Activated CD4-positive, alpha-beta memory T cell treated with anti-CD3 and anti-CD28 coated beads for 36 hours (primary cell): ENCODE measurements around the gene WNT3. TPM values are rescaled to one million over a fixed set of nuclear protein-coding genes. Genes with fewer than 3 reads are reported as not detected.

Source experiments
- CTCF ChIA-PET: fragments of 350-600 bp; sonication (Branson Sonifier 250); formaldehyde crosslinking; loops from one replicate; lab custom pipeline; 2021; ENCODE audit warnings: antibody characterized with exemption, inconsistent platforms; lab: Charles Lee
- POLR2A ChIA-PET: fragments of 350-600 bp; sonication (Branson Sonifier 250); formaldehyde crosslinking; loops from one replicate; lab custom pipeline; 2021; ENCODE audit warnings: antibody characterized with exemption; lab: Charles Lee
- DNase-seq: peaks from one replicate; pipeline ENCODE4 v3.0.0-alpha.2; 2020
- H3K27ac Mint-ChIP-seq: one replicate; pipeline ENCODE4 v1.8.0; 2021; ENCODE audit warnings: mixed read lengths
- H3K27me3 Mint-ChIP-seq: one replicate; pipeline ENCODE4 v1.8.0; 2021; ENCODE audit warnings: mixed read lengths
- H3K36me3 Mint-ChIP-seq: one replicate; pipeline ENCODE4 v1.8.0; 2021; ENCODE audit warnings: mixed read lengths
- H3K4me1 Mint-ChIP-seq: one replicate; pipeline ENCODE4 v1.8.0; 2021; ENCODE audit warnings: low read depth, mixed read lengths
- H3K4me3 Mint-ChIP-seq: one replicate; pipeline ENCODE4 v1.8.0; 2021; ENCODE audit warnings: mild to moderate bottlenecking, mixed read lengths
- H3K9me3 Mint-ChIP-seq: one replicate; pipeline ENCODE4 v1.8.0; 2021; ENCODE audit warnings: mixed read lengths
- intact Hi-C: fragments of 100-400 bp; cut with micrococcal nuclease; formaldehyde crosslinking; loops from one replicate; pipeline ENCODE4 v1.15.1; 2023
- total RNA-seq, 2 experiments: library from RNA; stranded (reverse); gene quantifications; one replicate each; pipeline ENCODE4 v1.2.3, GENCODE V29; 2021

Gene WNT3
- total RNA-seq, 2 experiments from 2014 or later, result 0.12 to 0.19 TPM

GRCh38 chr17:46791531-46791930, 27.0 kb downstream of the WNT3 start:
- intact Hi-C loops, result no loop called here
- POLR2A ChIA-PET, result no interaction called here
- H3K4me1 Mint-ChIP-seq, result no peaks in the 10 kb centered on the region
- no peak overlapping the region for H3K4me3 Mint-ChIP-seq
- H3K36me3 Mint-ChIP-seq, result no peaks in the 10 kb centered on the region
- no peak for DNase-seq
- H3K27ac Mint-ChIP-seq, result no peak overlapping the region
- peaks cover 20% of the 10 kb centered on the region for H3K27me3 Mint-ChIP-seq
- peaks cover 4% of the 10 kb centered on the region for H3K9me3 Mint-ChIP-seq
- CTCF ChIA-PET, result no interaction called here

- H3K36me3 Mint-ChIP-seq, result no peaks in the 10 kb centered on the region
- intact Hi-C loops, result no loop called here
- H3K4me1 Mint-ChIP-seq, result no peaks in the 10 kb centered on the region
- POLR2A ChIA-PET, result no interaction called here
- DNase-seq, result no peak
- H3K27ac Mint-ChIP-seq, result no peak overlapping the region
- no peak overlapping the region for H3K4me3 Mint-ChIP-seq
- peaks cover 4% of the 10 kb centered on the region for H3K9me3 Mint-ChIP-seq
- H3K27me3 Mint-ChIP-seq, result peaks cover 13% of the 10 kb centered on the region
- CTCF ChIA-PET, result no interaction called here
Measured at GRCh38 chr17:46790216-46790615, 28.3 kb downstream of the WNT3 start.

DNA sequence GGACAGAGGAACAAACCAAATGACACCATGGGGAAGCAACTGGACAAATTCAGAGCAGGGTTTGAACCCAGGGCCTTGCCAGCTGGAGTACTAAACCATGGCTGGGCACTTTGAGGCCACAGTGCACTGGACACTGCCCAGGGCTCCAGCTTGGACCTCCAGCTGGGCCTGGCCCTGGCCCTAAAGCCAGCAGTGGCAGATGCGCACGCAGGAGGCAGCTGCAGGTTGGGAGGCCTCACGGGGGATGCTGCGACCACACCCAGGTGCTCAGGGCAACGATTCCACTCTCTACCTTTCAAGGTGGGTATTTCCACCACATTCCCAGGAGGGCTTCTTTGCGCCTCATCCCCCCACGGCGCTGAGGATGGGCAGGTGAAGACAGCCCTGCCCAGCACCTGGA, 28.9 kb downstream of the WNT3 start:
- Mint-ChIP-seq H3K4me3 (no peak overlapping the region), H3K27me3 (peaks cover 13% of the 10 kb centered on the region), H3K4me1 (no peaks in the 10 kb centered on the region), H3K36me3 (no peaks in the 10 kb centered on the region), H3K27ac (no peak overlapping the region), H3K9me3 (peaks cover 4% of the 10 kb centered on the region)
- ChIA-PET POLR2A (no interaction called here), CTCF (interaction anchor here (1.3 to 1.4 kb wide), 2 partner anchors 46 to 52 kb away, joined by 5 to 6 read pairs; no protein-coding TSS in a partner anchor)
- intact Hi-C loops, result no loop called here
- DNase-seq, result no peak

GRCh38 chr17:46788796-46789195, 29.7 kb downstream of the WNT3 start:
- ChIA-PET CTCF (interaction anchor here (1.3 to 1.4 kb wide), 2 partner anchors 47 to 53 kb away, joined by 5 to 6 read pairs; no protein-coding TSS in a partner anchor), POLR2A (no interaction called here)
- H3K4me3 Mint-ChIP-seq, result no peak overlapping the region
- no peaks in the 10 kb centered on the region for H3K4me1 Mint-ChIP-seq
- no peaks in the 10 kb centered on the region for H3K36me3 Mint-ChIP-seq
- no peak overlapping the region for H3K27ac Mint-ChIP-seq
- no peak for DNase-seq
- H3K27me3 Mint-ChIP-seq, result peaks cover 12% of the 10 kb centered on the region
- intact Hi-C loops, result no loop called here
- peaks cover 4% of the 10 kb centered on the region for H3K9me3 Mint-ChIP-seq

DNA sequence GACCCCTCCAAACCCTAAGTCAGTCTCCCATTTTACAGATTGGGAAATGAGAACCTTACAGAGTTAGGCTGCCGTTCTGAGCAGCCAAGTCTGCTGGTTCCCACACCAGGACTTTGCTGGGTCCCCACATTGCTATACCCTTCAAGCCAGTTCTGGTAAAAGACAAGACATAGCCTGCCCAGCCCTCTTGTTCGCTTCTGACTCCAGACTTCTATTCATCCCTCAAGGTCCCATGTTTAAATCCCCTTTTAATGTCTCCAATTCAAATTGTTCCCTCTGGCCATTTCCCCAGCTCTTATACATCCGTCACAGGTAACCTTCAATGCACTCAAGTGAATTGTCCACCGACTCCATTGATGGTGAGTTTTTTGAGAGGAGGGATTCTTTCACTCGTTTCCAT, 30.2 kb downstream of the WNT3 start:
- no peaks in the 10 kb centered on the region for H3K36me3 Mint-ChIP-seq
- peaks cover 4% of the 10 kb centered on the region for H3K9me3 Mint-ChIP-seq
- H3K27me3 Mint-ChIP-seq, result peaks cover 12% of the 10 kb centered on the region
- CTCF ChIA-PET, result interaction anchor here (0.8 to 1.3 kb wide), 2 partner anchors 54 to 154 kb away, joined by 3 to 5 read pairs; no protein-coding TSS in a partner anchor
- H3K4me3 Mint-ChIP-seq, result no peak overlapping the region
- intact Hi-C loops, result no loop called here
- POLR2A ChIA-PET, result no interaction called here
- no peak overlapping the region for H3K27ac Mint-ChIP-seq
- no peaks in the 10 kb centered on the region for H3K4me1 Mint-ChIP-seq
- DNase-seq, result no peak

DNA sequence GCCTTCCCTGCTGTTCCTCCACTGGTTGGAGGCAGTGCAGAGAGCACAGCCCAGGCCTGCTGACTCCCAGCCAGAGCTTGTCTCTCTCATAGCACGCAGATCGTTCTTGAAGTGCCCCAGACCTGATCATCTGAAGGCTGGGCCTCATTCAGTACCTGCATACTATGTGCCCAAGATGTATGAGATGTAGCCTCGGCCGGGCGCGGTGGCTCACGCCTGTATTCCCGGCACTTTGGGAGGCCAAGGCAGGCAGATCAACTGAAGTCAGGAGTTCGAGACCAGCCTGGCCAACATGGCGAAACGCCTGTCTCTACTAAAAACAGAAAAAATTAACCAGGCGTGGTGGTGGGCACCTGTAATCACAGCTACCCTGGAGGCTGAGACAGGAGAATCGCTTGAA, 31.0 kb downstream of the WNT3 start:
- Mint-ChIP-seq H3K27ac (no peak overlapping the region), H3K4me1 (no peaks in the 10 kb centered on the region), H3K27me3 (peaks cover 12% of the 10 kb centered on the region), H3K4me3 (no peak overlapping the region), H3K9me3 (peaks cover 4% of the 10 kb centered on the region), H3K36me3 (no peaks in the 10 kb centered on the region)
- ChIA-PET POLR2A (no interaction called here), CTCF (interaction anchor here (0.8 kb wide), 1 partner anchor 155 kb away, joined by 3 read pairs; no protein-coding TSS in a partner anchor)
- DNase-seq, result no peak
- intact Hi-C loops, result no loop called here

DNA sequence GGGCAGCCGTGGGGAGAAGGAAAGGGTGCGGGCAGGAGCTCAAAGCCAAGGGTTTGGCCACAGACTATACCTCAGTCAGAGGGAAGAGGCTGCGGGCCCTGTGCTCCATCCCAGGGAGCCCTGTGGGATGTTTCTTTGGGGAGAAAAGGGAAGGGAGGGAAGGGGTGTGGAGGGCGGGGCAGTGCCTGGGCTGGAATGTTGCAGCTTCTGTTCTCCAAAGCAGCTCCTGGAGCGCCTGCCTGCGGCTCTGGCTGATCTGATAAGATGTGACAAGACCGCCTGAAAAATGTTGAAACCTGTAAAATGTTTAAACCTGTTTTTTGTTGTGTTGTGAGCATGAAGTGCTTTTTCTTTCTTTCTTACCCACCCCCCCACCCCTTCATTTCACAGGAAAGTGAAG, 32.8 kb downstream of the WNT3 start:
- intact Hi-C loops, result no loop called here
- ChIA-PET CTCF (no interaction called here), POLR2A (no interaction called here)
- Mint-ChIP-seq H3K9me3 (peaks cover 4% of the 10 kb centered on the region), H3K4me1 (no peaks in the 10 kb centered on the region), H3K27ac (no peak overlapping the region), H3K4me3 (no peak overlapping the region), H3K36me3 (no peaks in the 10 kb centered on the region), H3K27me3 (peaks cover 8% of the 10 kb centered on the region)
- DNase-seq, result no peak

- no peak for DNase-seq
- H3K4me1 Mint-ChIP-seq, result no peaks in the 10 kb centered on the region
- no peak overlapping the region for H3K4me3 Mint-ChIP-seq
- intact Hi-C loops, result no loop called here
- H3K9me3 Mint-ChIP-seq, result no peaks in the 10 kb centered on the region
- ChIA-PET CTCF (interaction anchor here (0.9 kb wide), 1 partner anchor 40 kb away, joined by 3 read pairs; no protein-coding TSS in a partner anchor), POLR2A (no interaction called here)
- no peak overlapping the region for H3K27ac Mint-ChIP-seq
- H3K27me3 Mint-ChIP-seq, result no peaks in the 10 kb centered on the region
- no peaks in the 10 kb centered on the region for H3K36me3 Mint-ChIP-seq
Measured at GRCh38 chr17:46783031-46783593, 35.4 kb downstream of the WNT3 start.

DNA sequence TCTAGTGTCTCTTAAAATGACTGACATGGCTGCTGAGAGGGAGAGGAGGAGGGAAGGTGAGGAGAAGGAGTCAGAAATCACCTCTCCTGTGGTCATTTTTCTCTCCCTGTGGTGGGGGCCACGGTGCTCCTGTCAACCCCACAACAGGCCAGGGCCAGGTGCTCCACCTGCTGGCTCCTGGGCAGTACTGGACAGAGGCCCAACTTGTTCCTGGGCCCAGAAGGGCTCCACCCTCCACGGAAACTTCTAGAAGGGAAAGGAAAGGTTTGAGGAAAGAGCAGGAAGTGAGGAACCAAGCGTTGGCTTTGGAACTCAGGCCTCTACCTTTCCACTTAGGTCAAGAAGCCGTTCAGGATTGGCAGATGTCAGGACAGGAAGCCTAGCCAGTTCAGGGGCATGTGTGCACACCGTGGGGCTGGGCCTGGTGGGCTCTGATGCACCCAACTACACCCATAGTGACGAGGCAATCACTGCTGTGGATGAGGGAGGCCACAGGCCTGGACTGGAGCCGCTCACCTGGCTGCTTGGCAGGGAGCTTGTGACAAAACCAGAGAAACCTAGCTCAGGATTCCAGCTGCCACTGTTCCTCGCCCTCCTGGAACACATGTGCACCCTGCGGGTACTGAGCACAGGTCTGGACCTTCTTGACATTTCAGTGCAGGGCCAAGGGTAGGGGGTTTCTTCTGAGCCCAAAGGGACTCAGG, 36.1 kb downstream of the WNT3 start:
- Mint-ChIP-seq H3K4me1 (no peaks in the 10 kb centered on the region), H3K36me3 (no peaks in the 10 kb centered on the region), H3K4me3 (no peak overlapping the region), H3K27me3 (peaks cover 4% of the 10 kb centered on the region), H3K27ac (no peak overlapping the region), H3K9me3 (no peaks in the 10 kb centered on the region)
- DNase-seq, result peak; percentile 47
- intact Hi-C loops, result no loop called here
- ChIA-PET POLR2A (no interaction called here), CTCF (interaction anchor here (0.6 kb wide), 1 partner anchor 33 kb away, joined by 3 read pairs; no protein-coding TSS in a partner anchor)

GRCh38 chr17:46780003-46780373, 38.5 kb downstream of the WNT3 start:
- Mint-ChIP-seq H3K27ac (no peak overlapping the region), H3K9me3 (no peaks in the 10 kb centered on the region), H3K4me3 (no peak overlapping the region), H3K4me1 (no peaks in the 10 kb centered on the region), H3K36me3 (no peaks in the 10 kb centered on the region), H3K27me3 (peaks cover 8% of the 10 kb centered on the region)
- intact Hi-C loops, result no loop called here
- POLR2A ChIA-PET, result no interaction called here
- no peak for DNase-seq
- CTCF ChIA-PET, result no interaction called here

DNA sequence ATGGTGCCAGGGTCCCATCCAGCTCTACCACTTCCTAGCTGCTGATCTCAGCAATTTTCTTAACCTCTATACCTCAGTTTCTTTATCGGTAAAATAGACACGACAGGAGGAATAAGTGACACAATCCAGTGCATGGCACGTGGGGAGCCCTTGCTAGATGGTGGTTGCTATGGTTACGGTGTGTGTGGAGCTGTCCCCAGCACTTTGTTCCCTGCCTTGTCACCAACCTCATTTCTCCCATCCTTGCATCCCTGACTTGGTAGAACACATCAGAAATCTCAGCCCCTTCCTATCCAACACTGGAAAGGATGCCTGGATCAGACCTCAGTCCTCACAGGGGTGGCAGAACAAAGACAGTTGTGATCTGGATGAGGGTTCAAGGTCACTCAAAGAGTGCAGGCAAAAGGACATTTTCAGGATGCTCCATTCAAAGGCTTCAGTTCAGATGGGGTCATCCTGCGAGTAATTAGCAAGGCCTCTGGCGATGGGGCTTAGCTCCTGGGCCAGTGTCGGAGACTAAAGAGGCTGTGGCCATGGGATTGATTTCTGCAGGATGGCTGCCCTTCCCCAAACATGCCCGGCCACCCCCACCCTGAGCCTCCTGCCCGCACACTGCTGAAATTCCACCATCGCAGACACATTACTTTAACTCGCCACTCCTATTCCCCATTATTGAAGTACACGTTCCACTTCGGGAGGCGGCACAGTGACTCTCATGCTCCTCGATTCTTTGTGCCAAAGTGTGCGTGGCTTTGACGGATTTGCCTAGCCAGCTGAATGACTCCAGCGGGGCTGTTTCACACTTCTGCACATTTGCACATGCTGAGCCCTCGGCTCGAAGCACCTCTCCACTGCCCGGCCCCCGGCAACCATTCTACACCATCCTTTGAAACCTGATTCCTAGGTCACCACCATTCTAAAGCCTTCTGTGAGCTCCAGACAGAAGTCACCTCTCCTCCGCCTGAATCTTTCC, 40.3 kb downstream of the WNT3 start:
- no peak for DNase-seq
- H3K9me3 Mint-ChIP-seq, result no peaks in the 10 kb centered on the region
- no peaks in the 10 kb centered on the region for H3K36me3 Mint-ChIP-seq
- ChIA-PET CTCF (interaction anchor here (0.7 kb wide), 2 partner anchors 44 to 505 kb away, joined by 3 to 5 read pairs; no protein-coding TSS in a partner anchor), POLR2A (interaction anchor here (0.7 kb wide), 1 partner anchor 123 kb away, joined by 3 read pairs; no protein-coding TSS in a partner anchor)
- no peak overlapping the region for H3K4me3 Mint-ChIP-seq
- no peak overlapping the region for H3K27ac Mint-ChIP-seq
- intact Hi-C loops, result no loop called here
- no peaks in the 10 kb centered on the region for H3K4me1 Mint-ChIP-seq
- H3K27me3 Mint-ChIP-seq, result peaks cover 17% of the 10 kb centered on the region
